GM18907 (cell line): ENCODE measurements around the gene NUDC.
"Not testable (repeated sequence)": the region's sequence is repeated elsewhere in the genome, so short reads cannot be mapped to it uniquely, and the experiment has no call there.

Source experiments
- ATAC-seq: cut with Tn5 transposase; IDR thresholded peaks from one replicate; pipeline ENCODE4 v1.9.1; 2021; ENCODE audit warnings: mild to moderate bottlenecking, moderate library complexity; ENCODE audit not compliant: unreplicated experiment

Gene NUDC

GRCh38 chr1:26921540-26922430, at the start of gene NUDC:
TSS of gene NUDC (plus strand) at chr1:26921743. CDS start at chr1:26921849, 106 bp downstream.
- peak; percentile 92 for ATAC-seq

- ATAC-seq, result not testable (repeated sequence)
Measured at GRCh38 chr1:26873097-26873496, 48.4 kb upstream of the NUDC start.

DNA sequence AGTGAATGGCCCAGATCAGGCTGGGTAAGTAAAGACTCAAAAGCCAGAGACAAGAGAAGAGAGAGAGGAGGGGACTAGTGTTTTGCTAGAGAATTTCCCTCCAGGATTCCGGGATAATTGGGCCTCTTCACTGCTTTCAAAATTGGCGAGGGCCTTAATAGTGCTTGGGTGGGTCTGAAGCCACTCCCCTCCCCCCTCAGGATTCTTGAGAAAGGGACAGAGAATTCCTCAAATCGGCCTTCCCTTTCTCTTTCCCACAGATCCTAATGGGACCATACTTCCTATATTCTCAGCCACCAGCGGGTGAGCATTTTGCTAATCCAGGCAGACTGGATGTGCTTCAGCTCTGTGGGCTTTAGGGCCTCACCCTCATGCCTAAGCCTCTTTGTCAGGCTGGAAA, 46.6 kb upstream of the NUDC start:
- ATAC-seq, result no peak

GRCh38 chr1:26877326-26877725, 44.2 kb upstream of the NUDC start:
- no peak for ATAC-seq

- ATAC-seq, result no peak
Measured at GRCh38 chr1:26879793-26880192, 41.8 kb upstream of the NUDC start.

DNA sequence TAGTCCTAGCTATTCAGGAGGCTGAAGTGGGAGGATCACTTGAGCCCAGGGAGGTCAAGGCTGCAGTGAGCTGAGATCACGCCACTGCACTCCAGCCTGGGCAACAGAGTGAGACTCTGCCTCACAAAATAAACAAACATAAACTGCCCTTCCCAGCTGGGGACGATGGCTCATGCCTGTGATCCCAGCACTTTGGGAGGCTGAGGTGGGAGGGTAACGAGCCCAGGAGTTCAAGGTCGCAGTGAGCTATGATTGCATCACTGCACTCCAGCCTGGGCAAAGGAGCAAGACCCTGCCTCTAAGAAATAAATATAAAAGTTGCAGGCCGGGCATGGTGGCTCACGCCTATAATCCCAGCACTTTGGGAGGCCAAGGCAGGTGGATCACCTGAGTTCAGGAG, 39.9 kb upstream of the NUDC start:
- not testable (repeated sequence) for ATAC-seq

DNA sequence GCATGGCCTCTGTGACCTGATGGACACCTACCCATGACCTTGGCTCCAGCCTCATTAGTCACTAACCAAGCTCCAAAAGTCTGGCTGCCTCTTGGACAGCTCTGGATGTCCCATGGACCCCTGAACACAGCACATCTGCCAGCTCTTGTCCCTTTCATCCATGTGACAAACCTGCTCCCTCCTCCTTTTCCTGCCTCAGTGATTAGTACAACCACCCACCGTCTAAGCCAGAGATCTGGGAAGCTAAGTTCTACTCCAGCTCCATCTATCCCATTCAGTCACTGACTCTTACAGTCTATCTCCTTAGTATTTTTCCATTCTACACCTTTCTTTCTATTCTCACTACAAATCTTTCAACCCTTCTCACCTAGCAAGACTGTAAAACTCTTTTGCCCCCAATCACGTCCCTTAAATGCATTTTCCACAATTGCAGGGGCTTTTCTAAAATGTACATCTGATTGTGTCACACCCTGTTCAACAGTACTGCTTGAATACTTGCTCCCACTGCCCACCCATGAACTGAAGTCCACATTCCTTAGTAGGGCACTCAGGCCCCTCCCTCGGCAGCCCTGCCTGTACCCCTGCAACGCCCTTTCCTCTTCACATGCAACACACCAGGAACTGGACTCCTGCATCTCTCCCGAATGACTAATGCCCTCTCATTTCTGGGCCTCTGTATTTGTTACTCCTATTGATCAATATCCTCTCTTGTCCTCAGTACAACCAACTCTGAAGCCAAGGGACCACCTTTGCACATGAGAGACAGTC, 38.7 kb upstream of the NUDC start:
- no peak for ATAC-seq

GRCh38 chr1:26887125-26887524, 34.4 kb upstream of the NUDC start:
- ATAC-seq, result no peak

- ATAC-seq, result no peak
Measured at GRCh38 chr1:26888231-26888630, 33.3 kb upstream of the NUDC start.

GRCh38 chr1:26889551-26890466, 31.7 kb upstream of the NUDC start, which contains the start of gene GPN2:
TSS of gene GPN2 (minus strand) at chr1:26890283. CDS start at chr1:26890096, 187 bp downstream.
- ATAC-seq, result peak; percentile 85

- ATAC-seq, result peak; percentile 23
Measured at GRCh38 chr1:26890467-26890796, 31.1 kb upstream of the NUDC start.

- no peak for ATAC-seq
Measured at GRCh38 chr1:26894263-26894662, 27.3 kb upstream of the NUDC start.

DNA sequence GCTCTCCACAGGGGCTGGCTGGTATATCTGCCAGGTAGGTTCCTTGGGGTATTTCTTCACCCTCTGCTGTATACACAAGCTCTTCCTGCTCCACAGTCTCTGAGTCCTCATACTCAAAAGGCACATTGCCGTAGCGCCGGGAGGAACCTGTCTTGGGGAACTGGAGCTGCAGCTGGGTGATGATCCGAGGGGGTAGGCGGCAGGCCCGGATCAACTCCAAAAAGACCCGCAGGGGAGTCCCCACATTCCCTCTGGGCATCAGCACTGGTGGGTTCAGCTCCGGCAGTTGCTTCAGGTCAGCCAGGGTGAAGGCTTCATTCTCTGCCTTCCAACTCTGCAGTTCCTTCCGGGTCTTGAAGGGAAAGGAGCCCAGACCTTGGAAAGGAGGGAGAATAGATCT, 24.2 kb upstream of the NUDC start:
- ATAC-seq, result no peak

DNA sequence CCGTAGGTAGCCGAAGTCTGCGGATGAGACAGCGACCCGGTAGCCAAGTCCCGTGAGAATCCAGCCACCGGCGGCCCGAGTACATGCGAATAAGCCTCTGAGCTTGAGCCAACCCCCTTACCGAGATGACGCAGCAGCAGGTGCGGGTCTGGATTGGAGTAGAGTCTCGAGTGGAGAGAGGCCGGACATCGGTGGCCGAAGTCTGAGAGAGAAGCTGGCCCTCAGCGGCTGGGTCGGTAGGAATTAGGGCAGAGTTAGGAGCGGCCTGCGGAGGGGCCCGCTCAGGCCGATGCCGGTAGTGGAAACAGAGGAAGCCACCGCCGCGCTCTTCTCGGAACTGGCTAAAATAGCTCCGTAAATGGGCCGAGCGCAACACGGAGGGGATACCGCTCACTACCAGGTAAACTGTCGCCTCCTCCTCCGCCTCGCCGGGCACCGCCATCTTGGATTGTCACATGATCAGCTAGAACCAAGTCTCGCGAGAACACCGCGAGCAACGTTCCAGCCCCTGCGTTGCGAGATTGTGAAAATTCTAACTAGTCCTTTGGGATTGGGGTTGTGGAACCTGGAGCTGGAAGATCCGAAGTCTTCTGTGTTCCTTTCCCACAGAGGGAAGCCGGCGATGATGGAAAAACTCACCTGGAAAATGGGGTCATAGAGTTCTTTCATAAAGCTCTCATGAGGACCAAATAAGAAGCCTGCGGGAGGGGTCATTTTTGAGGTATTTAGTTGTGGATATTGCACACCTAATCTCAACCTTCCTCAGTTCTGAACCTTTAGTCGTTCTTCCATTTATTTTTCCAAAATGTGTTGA, 21.3 kb upstream of the NUDC start, which contains the start of gene GPATCH3:
TSS of gene GPATCH3 (minus strand) at position 467 of the 814 bp plus-strand sequence. CDS start at position 442, 25 bp downstream.
- ATAC-seq, result peak; percentile 75

DNA sequence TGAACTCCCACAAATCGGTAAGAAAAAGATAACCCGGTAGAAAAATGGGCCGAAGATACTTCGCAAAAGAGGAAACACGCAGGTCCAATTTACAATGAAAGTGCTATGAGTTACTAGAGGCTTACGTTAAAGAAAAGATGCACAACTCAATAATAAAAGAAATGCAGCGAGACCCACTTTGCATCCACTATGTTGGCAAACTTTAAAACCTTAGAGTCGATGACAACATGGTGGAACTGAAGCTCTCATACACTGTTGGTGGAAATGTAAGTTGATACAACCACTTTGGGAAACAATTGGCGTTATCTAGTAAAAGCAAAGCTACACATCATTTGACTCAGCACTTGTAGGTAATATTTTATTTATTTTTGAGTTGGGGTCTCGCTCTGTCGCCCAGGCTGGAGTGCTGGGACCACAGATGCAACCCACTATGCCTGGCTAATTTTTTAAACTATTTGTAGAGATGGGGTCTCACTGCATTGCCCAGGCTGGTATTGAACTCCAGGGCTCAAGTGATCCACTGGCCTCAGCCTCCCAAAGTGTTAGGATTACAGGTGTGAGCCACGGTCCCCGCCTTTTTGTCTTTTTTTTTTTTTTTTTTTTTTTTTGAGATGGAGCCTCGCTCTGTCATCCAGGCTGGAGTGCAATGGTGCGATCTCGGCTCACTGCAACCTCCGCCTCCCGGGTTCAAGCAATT, 20.6 kb upstream of the NUDC start:
- no peak for ATAC-seq

- ATAC-seq, result no peak
Measured at GRCh38 chr1:26907071-26907917, 14.2 kb upstream of the NUDC start.

DNA sequence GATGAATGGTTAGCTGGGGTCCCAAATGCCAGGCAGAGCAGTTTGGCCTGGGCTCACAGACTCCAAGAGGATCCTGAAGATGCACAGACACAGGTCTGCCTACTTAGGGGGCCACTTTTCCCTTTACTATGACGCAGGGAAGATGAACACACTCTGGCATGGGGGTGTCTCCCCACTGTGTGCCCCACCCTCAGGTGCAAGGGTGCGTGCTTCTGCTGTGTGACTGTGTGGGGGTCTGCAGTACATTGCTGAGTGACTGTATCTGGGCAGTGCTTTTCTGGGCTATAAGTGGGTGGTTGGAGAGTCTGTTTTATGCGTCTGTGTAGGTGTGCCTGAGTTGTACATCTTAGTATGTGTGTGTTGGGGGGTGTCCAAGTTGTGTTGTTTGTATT, 11.6 kb upstream of the NUDC start:
- no peak for ATAC-seq

GRCh38 chr1:26910343-26911160, 11.0 kb upstream of the NUDC start:
- no peak for ATAC-seq
